HG02763 (cell line): Measurements from ENCODE around the gene HLA-DMA.

Experiments used
- ATAC-seq: cut with Tn5 transposase; IDR thresholded peaks from one replicate; pipeline ENCODE4 v1.9.1; 2021; ENCODE audit warnings: mild to moderate bottlenecking, moderate library complexity; ENCODE audit not compliant: unreplicated experiment

Gene HLA-DMA

DNA sequence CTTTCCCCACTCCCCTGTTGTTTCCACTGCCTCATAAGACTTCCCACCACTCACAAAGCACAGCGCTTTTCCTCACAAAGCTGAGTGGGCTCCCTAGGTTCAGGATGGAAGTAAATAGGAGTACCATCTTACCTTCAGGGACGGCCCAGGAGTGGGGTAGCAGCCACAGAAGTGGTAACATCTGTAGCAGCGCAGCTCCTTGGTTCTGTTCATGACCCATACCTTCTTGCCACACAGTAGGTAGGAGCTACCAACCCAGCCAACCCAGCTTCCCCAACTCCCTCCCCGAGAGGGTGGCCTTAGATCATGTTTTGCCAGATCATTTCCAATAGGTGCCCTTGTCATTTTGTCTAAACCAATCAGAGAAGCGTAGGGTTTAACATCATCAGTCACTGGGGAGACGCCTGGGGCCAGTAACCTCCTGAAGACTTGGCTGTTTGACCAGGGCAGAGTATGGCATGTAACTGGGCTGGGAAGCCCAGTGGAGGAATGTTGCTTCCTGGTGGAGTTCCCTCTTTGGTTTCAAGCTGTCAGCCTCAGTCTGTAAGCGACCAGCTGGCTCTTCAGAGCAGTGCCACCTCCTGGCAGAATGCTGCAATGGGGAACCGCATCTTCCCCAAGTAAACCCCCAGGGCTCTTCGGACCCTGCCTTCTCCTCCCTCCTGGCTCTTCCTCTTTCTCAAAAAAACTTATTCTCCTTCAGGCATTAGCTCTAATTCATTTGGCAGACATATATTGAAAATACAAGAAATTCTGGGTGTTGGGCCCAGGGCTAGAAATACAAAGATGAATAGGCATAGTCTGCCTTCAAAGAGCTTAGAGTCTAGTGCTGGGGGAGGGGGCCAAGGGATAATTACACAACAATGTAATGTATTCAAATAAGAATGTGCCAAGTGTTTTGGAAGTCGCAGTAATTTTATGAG, at the start of gene HLA-DMA:
TSS of gene HLA-DMA (minus strand) at position 281 of the 923 bp plus-strand sequence. CDS start at position 220, 61 bp downstream.
- ATAC-seq: peak; percentile 85

DNA sequence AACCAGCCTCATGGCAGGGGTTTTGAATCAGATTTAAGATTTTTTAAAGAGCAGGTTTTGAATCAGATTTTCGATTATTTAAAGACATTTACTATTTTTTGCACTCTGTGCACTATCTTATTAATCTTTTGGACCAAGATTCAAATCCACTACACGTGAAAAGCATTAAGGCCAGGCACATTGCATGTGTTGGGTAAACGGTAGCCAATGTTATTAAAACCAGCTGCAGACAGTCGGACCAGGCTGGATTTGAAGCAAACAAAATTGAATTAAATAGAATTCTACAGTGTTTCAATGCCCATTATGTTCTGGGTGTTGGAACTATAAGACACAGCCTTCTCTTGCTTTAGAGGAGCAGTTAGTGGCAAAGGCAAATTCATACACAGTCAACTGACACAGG, 48.8 kb upstream of the HLA-DMA start:
- no peak for ATAC-seq

DNA sequence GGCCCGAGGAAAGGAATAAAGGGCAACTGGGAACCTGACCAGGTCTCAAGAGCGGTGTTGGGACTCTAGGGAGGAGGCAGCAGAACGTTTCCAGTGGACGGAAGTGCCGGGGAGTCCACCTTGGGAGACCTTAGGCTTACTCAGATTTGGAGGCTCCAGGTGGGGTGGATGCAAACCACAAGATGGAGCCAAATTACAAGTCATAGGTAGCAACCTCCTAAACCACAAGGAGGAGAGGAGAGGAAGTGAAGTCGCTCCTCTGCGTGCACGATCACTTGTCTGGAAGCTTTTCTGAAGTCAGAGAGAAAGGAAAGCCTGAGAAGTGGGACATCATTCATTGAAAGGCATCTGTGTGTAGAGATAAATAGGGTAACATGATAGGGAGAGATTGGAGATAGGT, 47.2 kb upstream of the HLA-DMA start:
- no peak for ATAC-seq

DNA sequence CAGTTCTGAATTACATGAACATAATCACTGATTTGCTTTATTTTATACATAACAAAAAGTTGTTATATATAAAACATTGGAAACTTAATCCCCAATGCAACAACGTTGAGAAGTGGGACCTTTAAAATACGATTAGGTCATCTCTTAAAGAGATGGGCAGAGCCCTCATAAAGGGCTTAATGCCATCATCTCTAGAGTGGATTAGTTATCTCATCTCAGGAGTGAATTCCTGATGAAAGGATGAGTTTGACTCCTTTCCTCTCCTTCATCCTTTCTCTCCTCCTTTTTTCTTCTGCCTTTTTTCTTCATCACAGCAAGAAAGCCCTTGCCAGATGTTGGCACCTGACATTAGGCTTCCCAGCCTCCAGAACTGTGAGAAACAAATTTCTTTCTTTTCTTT, 42.6 kb upstream of the HLA-DMA start:
- no peak for ATAC-seq

DNA sequence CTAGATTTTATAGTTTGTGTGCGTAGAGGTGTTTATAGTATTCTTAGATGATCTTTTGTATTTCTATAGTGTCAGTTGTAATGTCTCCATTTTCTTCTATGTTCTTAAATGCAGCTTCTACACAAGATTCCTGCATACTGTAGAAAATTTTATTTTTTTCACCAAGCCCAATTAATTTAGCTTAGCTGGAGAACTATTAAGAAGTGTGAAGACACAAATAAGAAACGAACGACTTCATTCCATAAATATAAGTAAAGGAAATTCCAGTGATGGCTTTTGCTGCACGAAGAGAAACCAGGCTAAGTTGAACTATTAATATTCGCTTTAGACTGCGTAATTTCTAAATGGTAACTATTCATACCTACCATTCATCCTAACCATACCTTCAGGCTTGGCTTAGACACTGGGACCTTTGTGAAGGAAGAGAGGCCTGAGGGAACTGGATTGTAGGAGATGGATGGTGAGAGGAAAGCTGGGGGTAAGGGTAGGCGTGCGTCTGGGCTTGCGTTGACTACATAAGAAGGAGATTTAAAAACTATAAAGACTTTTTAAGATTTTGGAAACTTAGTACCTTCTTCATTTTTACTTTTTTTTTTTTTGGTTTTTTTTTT, 40.6 kb upstream of the HLA-DMA start:
- no peak for ATAC-seq

DNA sequence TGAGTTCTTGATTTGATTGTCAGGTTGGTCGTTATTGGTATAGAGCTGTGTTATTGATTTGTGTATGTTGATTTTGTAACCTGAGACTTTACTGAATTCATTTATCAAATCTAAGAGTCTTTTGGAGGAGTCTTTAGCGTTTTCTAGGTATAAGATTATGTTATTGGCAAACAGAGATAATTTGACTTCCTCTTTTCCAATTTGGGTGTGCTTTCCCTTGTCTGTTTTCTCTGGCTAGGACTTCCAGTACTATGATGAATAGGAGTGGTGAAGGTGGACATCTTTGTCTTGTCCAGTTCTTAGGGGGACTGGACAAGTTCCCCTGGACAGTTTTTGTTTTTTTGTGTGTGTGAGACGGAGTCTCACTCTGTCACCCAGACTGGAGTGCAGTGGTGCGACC, 39.1 kb upstream of the HLA-DMA start:
- ATAC-seq: no peak

DNA sequence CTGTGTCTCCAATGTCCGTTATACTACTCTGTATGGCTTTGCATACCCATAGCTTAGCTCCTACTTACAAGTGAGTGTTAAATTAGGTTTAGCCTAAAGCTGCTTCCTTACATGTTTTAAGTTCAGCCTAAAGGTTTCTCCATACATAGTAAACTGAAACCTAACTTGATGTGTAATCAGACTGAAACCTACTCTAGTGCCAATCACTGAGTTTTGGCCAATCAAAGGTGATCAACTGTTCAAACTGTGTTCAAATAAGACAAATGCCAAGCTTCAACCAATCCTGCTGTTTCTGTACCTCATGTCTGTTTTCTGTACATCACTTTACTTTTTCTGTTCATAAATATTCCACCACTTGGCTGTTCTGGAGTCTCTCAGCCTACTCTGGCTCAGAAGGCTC, 36.5 kb upstream of the HLA-DMA start:
- no peak for ATAC-seq

DNA sequence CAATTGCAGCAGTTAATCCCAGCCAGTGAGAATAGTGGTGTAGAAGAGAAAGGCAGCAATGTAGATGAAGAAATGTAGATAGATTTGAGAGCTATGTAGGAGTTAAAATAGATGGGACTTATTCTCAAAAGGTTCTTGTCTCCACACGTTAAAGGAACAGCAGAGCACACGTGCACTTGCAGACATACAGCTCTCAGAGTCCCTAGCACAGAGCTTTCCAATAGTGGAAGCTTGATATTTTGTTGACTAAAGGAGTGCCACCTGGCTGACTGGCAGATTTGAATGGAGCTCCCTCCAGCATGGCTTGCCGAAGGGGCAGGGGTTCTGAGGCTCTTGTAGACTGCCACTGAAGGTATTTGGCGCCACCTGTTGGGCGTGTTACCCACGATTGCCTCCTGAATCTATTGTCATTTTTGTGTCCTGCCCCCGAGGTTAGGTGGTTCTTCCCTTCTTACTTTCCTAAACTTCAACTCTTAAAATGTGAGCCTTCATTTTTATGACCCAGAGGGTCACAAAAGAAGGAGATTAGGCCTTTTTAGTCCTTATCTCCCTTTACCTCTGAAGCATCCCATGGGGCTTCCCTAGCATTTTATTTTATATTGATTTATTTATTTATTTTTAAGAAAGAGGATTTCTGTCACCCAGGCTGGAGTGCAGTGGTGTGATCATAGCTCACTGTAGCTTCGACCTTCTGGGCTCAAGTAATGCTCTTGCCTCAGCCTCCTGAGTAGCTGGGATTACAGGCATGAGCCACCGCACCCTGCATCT, 31.9 kb upstream of the HLA-DMA start:
- peak; percentile 42 for ATAC-seq

DNA sequence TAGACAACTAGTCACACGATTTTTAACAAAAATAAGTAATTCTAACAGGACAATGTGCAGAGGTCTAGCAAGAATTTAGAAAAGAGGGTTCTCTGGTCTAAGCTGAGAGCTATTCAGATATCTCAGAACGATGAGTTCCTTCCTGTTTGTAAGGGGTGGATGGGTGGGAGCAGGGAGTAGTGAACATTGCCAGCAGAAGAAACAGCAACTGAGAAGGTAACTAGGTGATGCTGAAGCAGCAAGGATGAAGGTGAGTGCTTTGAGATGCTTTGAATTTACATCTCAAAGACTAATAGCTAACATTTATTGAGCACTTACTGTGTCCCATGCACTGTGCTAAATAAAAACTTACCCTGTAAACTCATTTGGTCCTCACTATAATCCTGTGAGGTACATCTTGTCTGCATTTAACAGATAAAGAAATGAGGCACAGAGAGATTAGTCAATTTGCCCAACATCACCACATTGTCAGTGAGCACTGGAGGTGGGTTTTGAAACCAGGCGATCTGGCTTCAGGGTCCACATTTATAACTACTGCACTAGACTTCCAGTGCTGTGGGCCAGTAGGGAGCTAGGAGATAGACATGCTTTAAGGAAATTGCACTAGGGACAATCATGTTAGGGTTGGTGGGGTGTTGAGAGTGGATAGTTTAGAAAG, 31.2 kb upstream of the HLA-DMA start:
- ATAC-seq: no peak

DNA sequence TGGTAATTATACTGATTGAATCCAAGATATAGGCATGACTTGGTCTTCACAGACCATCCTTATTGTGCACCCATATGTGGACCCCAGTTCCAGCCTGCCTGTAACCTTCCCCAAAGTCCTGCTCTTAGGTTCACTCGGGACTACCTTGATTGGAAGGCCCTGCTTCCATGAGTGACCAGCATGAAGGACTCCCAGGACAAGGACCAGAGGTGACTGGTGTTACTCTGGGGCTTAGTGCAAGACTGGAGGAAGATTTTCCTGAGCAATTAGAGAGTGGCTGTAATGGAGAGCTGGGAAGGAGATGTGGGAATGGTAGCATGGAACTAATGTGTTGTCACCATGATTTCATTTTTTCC, 30.6 kb upstream of the HLA-DMA start:
- no peak for ATAC-seq

DNA sequence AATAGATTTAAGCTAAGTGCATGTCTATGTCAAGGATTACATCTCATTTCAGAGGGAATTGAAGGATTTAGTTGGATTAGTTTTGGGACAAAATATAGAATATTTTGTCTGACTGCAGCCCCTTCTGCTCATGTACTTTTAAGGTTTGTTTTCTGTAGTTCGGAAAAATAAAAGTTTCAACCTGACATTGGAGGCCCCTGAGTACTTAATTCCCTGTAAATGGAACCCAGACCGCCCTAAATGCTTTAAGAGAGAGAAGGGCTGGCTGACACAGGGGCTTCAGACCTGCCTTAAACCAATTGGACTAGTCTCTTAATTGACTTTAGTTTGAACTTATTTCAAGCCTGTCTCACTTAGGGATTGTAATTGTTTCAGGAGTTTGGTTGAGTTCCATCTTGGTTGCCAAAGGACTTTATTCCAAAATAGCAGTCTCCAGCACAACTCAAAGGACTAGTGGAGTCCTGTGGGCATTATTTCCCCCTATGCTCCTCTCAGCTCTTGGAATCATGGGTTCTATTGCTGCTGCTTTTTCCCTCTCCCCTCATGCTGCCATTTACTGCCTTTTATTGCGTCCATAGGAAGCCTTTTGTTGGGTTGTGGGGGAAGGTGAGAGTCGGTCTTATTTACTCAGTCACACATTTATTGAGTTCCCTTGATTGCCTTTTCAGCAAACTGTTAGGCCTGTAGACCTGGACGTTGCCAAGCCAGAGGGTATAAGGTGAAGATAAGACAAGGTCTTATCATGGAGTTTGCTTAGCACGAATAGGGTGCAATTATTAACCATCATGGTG, 30.0 kb upstream of the HLA-DMA start:
- no peak for ATAC-seq

DNA sequence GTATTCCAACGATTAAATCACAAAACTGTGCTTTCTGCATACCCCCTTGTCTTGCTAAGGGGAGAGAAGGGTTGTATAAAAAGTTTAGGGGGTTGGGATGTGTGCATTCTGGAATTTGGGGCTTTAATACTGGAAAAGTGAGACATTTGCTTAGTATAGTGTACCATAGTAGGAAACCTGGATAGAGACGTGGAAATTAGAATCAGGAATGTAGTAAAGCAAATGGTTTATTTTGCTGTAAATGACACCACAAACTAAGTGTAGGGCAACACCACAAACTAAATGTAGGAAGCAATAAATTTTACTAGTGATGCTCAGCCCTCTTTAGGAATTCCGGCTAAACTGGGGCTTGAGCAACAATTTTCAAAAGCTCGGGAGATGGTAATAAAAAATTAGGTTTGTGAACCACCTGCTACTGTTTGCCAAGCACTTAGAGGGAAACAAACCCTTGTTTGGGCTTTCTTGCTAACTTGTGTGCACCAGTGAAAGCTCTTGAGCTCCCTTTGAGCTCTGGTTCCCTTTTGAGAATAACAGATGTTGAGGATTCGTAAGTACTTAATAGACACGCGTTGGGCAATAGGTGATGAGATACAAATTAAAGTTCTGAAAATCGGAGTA, 29.3 kb upstream of the HLA-DMA start:
- no peak for ATAC-seq

DNA sequence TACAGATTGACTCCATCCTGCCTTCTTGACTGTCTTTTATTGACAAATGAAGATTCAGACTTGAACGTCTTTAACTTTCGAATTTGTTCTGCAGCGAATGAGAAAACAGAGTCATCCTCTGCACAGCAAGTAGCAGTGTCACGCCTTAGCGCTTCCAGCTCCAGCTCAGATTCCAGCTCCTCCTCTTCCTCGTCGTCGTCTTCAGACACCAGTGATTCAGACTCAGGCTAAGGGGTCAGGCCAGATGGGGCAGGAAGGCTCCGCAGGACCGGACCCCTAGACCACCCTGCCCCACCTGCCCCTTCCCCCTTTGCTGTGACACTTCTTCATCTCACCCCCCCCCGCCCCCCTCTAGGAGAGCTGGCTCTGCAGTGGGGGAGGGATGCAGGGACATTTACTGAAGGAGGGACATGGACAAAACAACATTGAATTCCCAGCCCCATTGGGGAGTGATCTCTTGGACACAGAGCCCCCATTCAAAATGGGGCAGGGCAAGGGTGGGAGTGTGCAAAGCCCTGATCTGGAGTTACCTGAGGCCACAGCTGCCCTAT, 27.7 kb upstream of the HLA-DMA start:
- no peak for ATAC-seq

DNA sequence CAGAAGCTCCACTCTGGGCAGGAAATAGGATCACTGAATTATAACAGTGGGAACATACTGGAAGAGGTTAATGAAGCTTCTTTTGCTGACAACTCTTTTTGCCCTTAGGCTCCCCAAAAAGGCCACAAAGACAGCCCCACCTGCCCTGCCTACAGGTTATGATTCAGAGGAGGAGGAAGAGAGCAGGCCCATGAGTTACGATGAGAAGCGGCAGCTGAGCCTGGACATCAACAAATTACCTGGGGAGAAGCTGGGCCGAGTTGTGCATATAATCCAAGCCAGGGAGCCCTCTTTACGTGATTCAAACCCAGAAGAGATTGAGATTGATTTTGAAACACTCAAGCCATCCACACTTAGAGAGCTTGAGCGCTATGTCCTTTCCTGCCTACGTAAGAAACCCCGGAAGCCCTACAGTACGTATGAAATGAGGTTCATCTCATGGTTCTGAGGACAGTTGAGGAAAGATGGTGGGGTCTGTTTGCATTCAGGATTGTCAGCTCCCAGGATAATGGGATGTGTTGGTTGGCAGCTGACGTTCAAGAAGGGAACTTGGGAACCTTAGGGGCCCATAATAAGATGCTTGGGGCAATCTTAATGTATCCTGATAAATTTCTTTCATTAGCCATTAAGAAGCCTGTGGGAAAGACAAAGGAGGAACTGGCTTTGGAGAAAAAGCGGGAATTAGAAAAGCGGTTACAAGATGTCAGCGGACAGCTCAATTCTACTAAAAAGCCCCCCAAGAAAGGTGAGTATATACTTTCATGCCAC, 27.0 kb upstream of the HLA-DMA start:
- ATAC-seq: no peak

DNA sequence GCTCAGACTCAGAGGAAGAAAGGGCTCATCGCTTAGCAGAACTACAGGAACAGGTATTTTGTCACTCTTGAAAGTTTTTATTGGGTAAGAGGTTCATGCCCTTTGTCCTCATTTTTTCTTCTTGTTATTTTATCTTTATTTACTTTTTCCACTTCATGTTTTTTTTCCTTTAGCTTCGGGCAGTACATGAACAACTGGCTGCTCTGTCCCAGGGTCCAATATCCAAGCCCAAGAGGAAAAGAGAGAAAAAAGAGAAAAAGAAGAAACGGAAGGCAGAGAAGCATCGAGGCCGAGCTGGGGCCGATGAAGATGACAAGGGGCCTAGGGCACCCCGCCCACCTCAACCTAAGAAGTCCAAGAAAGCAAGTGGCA, 25.0 kb upstream of the HLA-DMA start:
- ATAC-seq: no peak

DNA sequence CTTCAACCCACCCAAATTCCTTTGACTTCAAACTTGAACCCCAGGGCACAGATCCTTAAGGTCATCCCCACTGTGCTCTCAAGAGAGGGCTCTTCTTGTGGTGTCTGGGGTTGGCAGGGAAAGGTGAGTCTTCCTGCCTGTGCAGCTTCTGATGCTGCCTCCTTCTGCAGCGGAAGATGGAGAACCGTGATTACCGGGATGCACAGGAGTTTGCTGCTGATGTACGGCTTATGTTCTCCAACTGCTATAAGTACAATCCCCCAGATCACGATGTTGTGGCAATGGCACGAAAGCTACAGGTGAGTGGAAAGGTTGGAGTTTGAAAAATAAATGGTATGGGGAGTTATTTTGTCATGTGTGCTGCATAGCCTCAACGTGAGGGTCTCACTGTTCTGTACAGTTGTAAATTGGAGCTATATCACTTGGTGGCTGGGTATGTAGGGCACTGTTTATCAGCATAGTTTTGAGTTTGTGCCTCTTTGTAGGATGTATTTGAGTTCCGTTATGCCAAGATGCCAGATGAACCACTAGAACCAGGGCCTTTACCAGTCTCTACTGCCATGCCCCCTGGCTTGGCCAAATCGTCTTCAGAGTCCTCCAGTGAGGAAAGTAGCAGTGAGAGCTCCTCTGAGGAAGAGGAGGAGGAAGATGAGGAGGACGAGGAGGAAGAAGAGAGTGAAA, 24.5 kb upstream of the HLA-DMA start:
- no peak for ATAC-seq

DNA sequence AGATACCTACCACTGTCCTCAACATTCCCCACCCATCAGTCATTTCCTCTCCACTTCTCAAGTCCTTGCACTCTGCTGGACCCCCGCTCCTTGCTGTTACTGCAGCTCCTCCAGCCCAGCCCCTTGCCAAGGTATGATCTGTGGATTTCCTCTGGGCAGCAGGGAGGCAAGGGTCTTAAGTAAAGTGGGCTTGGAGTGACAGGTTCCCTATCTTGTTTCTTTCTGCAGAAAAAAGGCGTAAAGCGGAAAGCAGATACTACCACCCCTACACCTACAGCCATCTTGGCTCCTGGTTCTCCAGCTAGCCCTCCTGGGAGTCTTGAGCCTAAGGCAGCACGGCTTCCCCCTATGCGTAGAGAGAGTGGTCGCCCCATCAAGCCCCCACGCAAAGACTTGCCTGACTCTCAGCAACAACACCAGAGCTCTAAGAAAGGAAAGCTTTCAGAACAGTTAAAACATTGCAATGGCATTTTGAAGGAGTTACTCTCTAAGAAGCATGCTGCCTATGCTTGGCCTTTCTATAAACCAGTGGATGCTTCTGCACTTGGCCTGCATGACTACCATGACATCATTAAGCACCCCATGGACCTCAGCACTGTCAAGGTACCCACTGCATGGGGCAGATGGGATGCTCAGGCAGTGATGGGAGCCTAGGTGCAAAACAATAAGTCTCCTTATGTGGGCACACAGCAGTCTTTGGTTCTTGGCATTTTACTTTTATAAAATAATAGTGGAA, 23.6 kb upstream of the HLA-DMA start:
- no peak for ATAC-seq

DNA sequence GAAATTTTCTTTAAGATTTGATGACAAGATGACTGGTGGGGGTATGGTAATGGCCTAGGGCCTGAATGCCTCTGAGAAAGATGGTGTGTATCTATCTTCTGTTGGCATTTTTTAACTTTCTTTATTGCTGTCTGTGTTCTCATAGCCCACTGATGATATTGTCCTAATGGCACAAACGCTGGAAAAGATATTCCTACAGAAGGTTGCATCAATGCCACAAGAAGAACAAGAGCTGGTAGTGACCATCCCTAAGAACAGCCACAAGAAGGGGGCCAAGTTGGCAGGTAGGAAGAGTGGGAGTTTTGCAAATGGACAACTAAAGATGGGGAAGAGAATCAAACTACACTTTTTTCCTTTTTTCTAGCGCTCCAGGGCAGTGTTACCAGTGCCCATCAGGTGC, 23.0 kb upstream of the HLA-DMA start:
- no peak for ATAC-seq
